H1 (cell line): Measurements from ENCODE around the gene CLDN15. TPM values are rescaled to one million over a fixed set of nuclear protein-coding genes. Genes with fewer than 3 reads are reported as not detected.

ENCODE experiments used
- CTCF ChIA-PET: fragments of 300-600 bp; sonication (Branson Sonifier 250); formaldehyde crosslinking; loops from one replicate; lab custom pipeline; 2021; ENCODE audit not compliant: partially characterized antibody; lab: Charles Lee
- POLR2A ChIA-PET: fragments of 300-600 bp; sonication (Branson Sonifier 250); formaldehyde crosslinking; loops from one replicate; lab custom pipeline; 2021; ENCODE audit warnings: inconsistent platforms; ENCODE audit not compliant: partially characterized antibody; lab: Charles Lee
- DNase-seq, 2 experiments: peaks; one replicate each; pipeline versions ENCODE4 v3.0.0 to v3.0.0-alpha.2; 2010 to 2022; ENCODE audit warnings: low spot score in 2 of 2, low read depth in 1 of 2, mixed read lengths in 1 of 2
- FAIRE-seq: peaks from 2 replicates; lab custom pipeline; 2011; peaks lifted over from hg19 to GRCh38; lab: Jason Lieb, UNC
- H2AFZ ChIP-seq: 2 replicates; pipeline ENCODE4 v1.8.1; 2012; ENCODE audit warnings: low read length, inconsistent platforms
- H2AK5ac ChIP-seq: 2 replicates; pipeline ENCODE4 v1.6.1; 2013; ENCODE audit warnings: low read depth, low read length
- H2BK120ac ChIP-seq: replicated peaks from 2 replicates; pipeline ENCODE3; 2013; ENCODE audit warnings: low read depth, low read length, inconsistent platforms
- H2BK12ac ChIP-seq: 2 replicates; pipeline ENCODE4 v1.6.1; 2013; ENCODE audit warnings: low read depth, low read length
- H2BK15ac ChIP-seq: 2 replicates; pipeline ENCODE4 v1.6.1; 2013; ENCODE audit warnings: low read length
- H2BK20ac ChIP-seq: 2 replicates; pipeline ENCODE4 v1.6.1; 2013; ENCODE audit warnings: low read length
- H2BK5ac ChIP-seq: 2 replicates; pipeline ENCODE4 v1.6.1; 2013; ENCODE audit warnings: low read depth, low read length
- H3K14ac ChIP-seq: 2 replicates; pipeline ENCODE4 v1.6.1; 2013; ENCODE audit warnings: inconsistent platforms; ENCODE audit not compliant: insufficient read length
- H3K18ac ChIP-seq: 2 replicates; pipeline ENCODE4 v1.6.1; 2013; ENCODE audit warnings: low read length; ENCODE audit errors: extremely low read depth
- H3K23ac ChIP-seq: 2 replicates; pipeline ENCODE4 v1.6.1; 2013; ENCODE audit warnings: inconsistent platforms; ENCODE audit not compliant: insufficient read length
- H3K23me2 ChIP-seq: 2 replicates; pipeline ENCODE4 v1.6.1; 2013; ENCODE audit warnings: low read depth, low read length
- H3K27ac ChIP-seq: 2 replicates; pipeline ENCODE4 v1.6.1; 2011; ENCODE audit warnings: low read depth, low read length, inconsistent platforms
- H3K27me3 ChIP-seq, 4 experiments: replicated peaks in 1 of 4; 1 replicate in 1 of 4; 2 replicates in 3 of 4; pipeline versions ENCODE4 v1.6.1 to v1.8.1; 2011 to 2013; ENCODE audit warnings: low read length in 3 of 4, mild to moderate bottlenecking in 3 of 4, inconsistent platforms in 2 of 4, mixed read lengths in 2 of 4, moderate library complexity in 1 of 4; ENCODE audit not compliant: control insufficient read depth in 3 of 4, insufficient read depth in 3 of 4; ENCODE audit errors: extremely low read depth in 1 of 4
- H3K36me3 ChIP-seq, 4 experiments: 2 replicates each; pipeline versions ENCODE4 v1.6.1 to v1.8.1; 2011 to 2013; ENCODE audit warnings: mild to moderate bottlenecking in 4 of 4, low read length in 3 of 4, moderate library complexity in 2 of 4, control low read depth in 1 of 4, inconsistent platforms in 1 of 4; ENCODE audit not compliant: insufficient read depth in 4 of 4, control insufficient read depth in 2 of 4
- H3K4ac ChIP-seq: replicated peaks from 2 replicates; pipeline ENCODE3; 2013; ENCODE audit warnings: low read length, low read depth, mixed read lengths, inconsistent platforms; ENCODE audit not compliant: insufficient read length
- H3K4me1 ChIP-seq, 4 experiments: replicated peaks in 1 of 4; 1 replicate in 1 of 4; 2 replicates in 3 of 4; pipeline versions ENCODE4 v1.6.1 to v1.8.1; 2011 to 2013; ENCODE audit warnings: low read length in 3 of 4, inconsistent platforms in 2 of 4, mixed read lengths in 1 of 4; ENCODE audit not compliant: insufficient read depth in 4 of 4, control insufficient read depth in 3 of 4
- H3K4me2 ChIP-seq, 2 experiments: 2 replicates each; pipeline versions ENCODE4 v1.6.1 to v1.8.1; 2011 to 2013; ENCODE audit warnings: low read depth in 2 of 2, low read length in 2 of 2, control low read depth in 1 of 2, inconsistent platforms in 1 of 2, mild to moderate bottlenecking in 1 of 2; ENCODE audit not compliant: insufficient read depth in 1 of 2
- H3K4me3 ChIP-seq, 4 experiments: fragments of 200-600, 300-600 bp in 1 of 4; sonication (generic), shearing (Covaris generic), sonication (Bioruptor Twin) in 1 of 4; 2 replicates each; pipeline versions ENCODE4 v1.5.1 to v1.8.1; 2011 to 2016; ENCODE audit warnings: low read length in 4 of 4, low read depth in 3 of 4, control low read depth in 2 of 4, inconsistent platforms in 2 of 4, mild to moderate bottlenecking in 2 of 4, mixed read lengths in 1 of 4, moderate library complexity in 1 of 4; ENCODE audit not compliant: insufficient read depth in 2 of 4; ENCODE audit errors: extremely low read depth in 1 of 4
- H3K56ac ChIP-seq: replicated peaks from 2 replicates; pipeline ENCODE3; 2013; ENCODE audit warnings: low read depth, mild to moderate bottlenecking, mixed read lengths, low read length, inconsistent platforms; ENCODE audit not compliant: insufficient read length
- H3K79me1 ChIP-seq: 2 replicates; pipeline ENCODE4 v1.6.1; 2013; ENCODE audit warnings: low read depth, low read length, control low read depth
- H3K79me2 ChIP-seq, 2 experiments: 2 replicates each; pipeline versions ENCODE4 v1.6.1 to v1.8.1; 2012 to 2013; ENCODE audit warnings: low read length in 2 of 2, mild to moderate bottlenecking in 2 of 2, inconsistent platforms in 1 of 2; ENCODE audit not compliant: insufficient read depth in 2 of 2, control insufficient read depth in 1 of 2
- H3K9ac ChIP-seq, 4 experiments: replicated peaks in 1 of 4; 1 replicate in 1 of 4; 2 replicates in 3 of 4; pipeline versions ENCODE4 v1.6.1 to v1.8.1; 2011 to 2013; ENCODE audit warnings: low read depth in 3 of 4, low read length in 3 of 4, control low read depth in 2 of 4, mild to moderate bottlenecking in 2 of 4, moderate library complexity in 2 of 4, inconsistent platforms in 1 of 4; ENCODE audit errors: extremely low read depth in 1 of 4
- H3K9me3 ChIP-seq, 2 experiments: 2 replicates each; pipeline versions ENCODE4 v1.6.1 to v1.8.1; 2012 to 2013; ENCODE audit warnings: mild to moderate bottlenecking in 2 of 2, moderate library complexity in 2 of 2, control low read depth in 1 of 2, inconsistent platforms in 1 of 2, low read depth in 1 of 2, low read length in 1 of 2, mixed read lengths in 1 of 2; ENCODE audit not compliant: insufficient read depth in 2 of 2
- H4K20me1 ChIP-seq, 2 experiments: replicated peaks in 1 of 2; 2 replicates each; pipeline versions ENCODE3 to v1.8.1; 2011 to 2013; ENCODE audit warnings: inconsistent platforms in 2 of 2, low read length in 2 of 2, mild to moderate bottlenecking in 1 of 2; ENCODE audit not compliant: insufficient read depth in 2 of 2, control insufficient read depth in 1 of 2
- H4K5ac ChIP-seq: 2 replicates; pipeline ENCODE4 v1.6.1; 2013; ENCODE audit warnings: low read length, low read depth, mixed read lengths, inconsistent platforms; ENCODE audit not compliant: insufficient read length
- H4K8ac ChIP-seq: 2 replicates; pipeline ENCODE4 v1.8.0; 2013; ENCODE audit warnings: mild to moderate bottlenecking, moderate library complexity, low read length, inconsistent platforms; ENCODE audit not compliant: insufficient read depth; ENCODE audit errors: extremely low read depth
- H4K91ac ChIP-seq: replicated peaks from 2 replicates; pipeline ENCODE3; 2013; ENCODE audit warnings: low read length, mixed read lengths, inconsistent platforms; ENCODE audit not compliant: insufficient read length
- ASH2L ChIP-seq: fragments of 200-600, 300-600 bp; sonication (generic); IDR thresholded peaks from one replicate; pipeline ENCODE4 v1.7.1; 2017; ENCODE audit warnings: low read length
- WGBS, 2 experiments: shearing (Covaris generic) in 1 of 2; methylation state at CpG; one replicate each; pipeline versions ENCODE4 v1.1.6 to v1.1.7; 2013 to 2015; ENCODE audit warnings: low lambda C conversion rate in 2 of 2, mixed read lengths in 2 of 2, inconsistent platforms in 1 of 2, low coverage in 1 of 2, missing lambda C conversion rate in 1 of 2; ENCODE audit not compliant: insufficient replicate concordance in 2 of 2, insufficient coverage in 1 of 2, insufficient read length in 1 of 2; ENCODE audit errors: extremely low coverage in 1 of 2, missing lambda C conversion rate in 1 of 2; 5-methylcytosine and 5-hydroxymethylcytosine counted together
- polyA plus RNA-seq, 7 experiments: library from polyadenylated mRNA; depleted of rRNA in 3 of 7; stranded (reverse) in 5 of 7; unstranded in 2 of 7; fragments of >200 nt in 5 of 7; fragments of 200-250 nt in 2 of 7; gene quantifications; 1 replicate in 5 of 7; 2 replicates in 1 of 7; 4 replicates in 1 of 7; pipeline versions ENCODE4 v1.2.1 to v1.2.3, GENCODE V29; 2011 to 2013; ENCODE audit warnings: missing spikeins in 2 of 7, mixed read lengths in 2 of 7
- total RNA-seq: library from RNA; stranded (reverse); fragmentation: NEBNext Ultra II Directional; extraction: Animal tissue kit (Norgen Biotek cat#: 25700); gene quantifications from 2 replicates; pipeline ENCODE4 v1.2.1, GENCODE V29; 2021

CLDN15 gene
- total and polyA plus RNA-seq, 2 of the 8 experiments (the other 6 are each of a cell fraction or from before 2014, with no cell fraction given), result 5.5 to 7.6 TPM

- no peaks in the 10 kb centered on the region for H3K36me3 ChIP-seq
- H3K79me1 ChIP-seq, result no peaks in the 10 kb centered on the region
- H3K9ac ChIP-seq, result no peak overlapping the region
- POLR2A ChIA-PET, result interaction anchor here (1.8 to 2.0 kb wide), 2 partner anchors 9 to 109 kb away, joined by 5 to 7 read pairs; no protein-coding TSS in a partner anchor
- H4K5ac ChIP-seq, result no peak overlapping the region
- peaks cover 8% of the 10 kb centered on the region; the same call in 1 of the 2 replicates for H3K23me2 ChIP-seq
- 87% methylated on average over 11 of the region's 14 CpGs; no CpG with 5 or more reads in 1 of the 2 experiments for WGBS, 2 experiments
- peak overlapping the region; percentile 89; the same call in 1 of the 2 replicates for H4K8ac ChIP-seq
- H3K27ac ChIP-seq, result no peak overlapping the region
- H4K20me1 ChIP-seq, result no peaks in the 10 kb centered on the region
- H2AK5ac ChIP-seq, result no peak overlapping the region
- no peak overlapping the region for H3K4me3 ChIP-seq
- no peak overlapping the region; the same call in 1 of the 2 replicates for H2BK12ac ChIP-seq
- no peak for TF ChIP-seq ASH2L
- H3K18ac ChIP-seq, result no peak overlapping the region
- H2BK15ac ChIP-seq, result no peak overlapping the region
- H3K4me1 ChIP-seq, result peaks cover 5 to 20% (median 13%) of the 10 kb centered on the region in 4 experiments
- H2BK5ac ChIP-seq, result no peak overlapping the region
- no peak overlapping the region for H3K4ac ChIP-seq
- peaks cover 0 to 16% (median 9%) of the 10 kb centered on the region in 4 experiments; a peak in 5 of 7 replicates for H3K27me3 ChIP-seq
- H3K56ac ChIP-seq, result no peak overlapping the region
- peak overlapping the region; percentile 48; the same call in 1 of the 2 replicates for H2BK20ac ChIP-seq
- H2BK120ac ChIP-seq, result no peak overlapping the region
- H3K9me3 ChIP-seq, result no peaks in the 10 kb centered on the region
- no peak for FAIRE-seq
- no peaks in the 10 kb centered on the region for H3K79me2 ChIP-seq
- no peak overlapping the region for H2AFZ ChIP-seq
- H3K14ac ChIP-seq, result no peak overlapping the region
- no peak for DNase-seq
- no peak overlapping the region for H3K23ac ChIP-seq
- H3K4me2 ChIP-seq, result no peak overlapping the region
- H4K91ac ChIP-seq, result no peak overlapping the region
- CTCF ChIA-PET, result interaction anchor here (0.9 to 12.3 kb wide), 4 partner anchors 22 to 113 kb away, joined by 3 to 168 read pairs (median 4); partner anchors contain the start of gene TRIM56
Measured at GRCh38 chr7:101198476-101198875, 39.1 kb downstream of the CLDN15 start.
